ENCODE measurements around the gene CCDC148.
"Not testable (repeated sequence)": the region's sequence is repeated elsewhere in the genome, so short reads cannot be mapped to it uniquely, and the experiment has no call there.

The CCDC148 gene

GRCh38 chr2:158413581-158413980 is 43.0 kb downstream of the CCDC148 start:
- no peak for DNase-seq

GRCh38 chr2:158412206-158412605 is 44.3 kb downstream of the CCDC148 start:
- DNase-seq, result no peak

GRCh38 chr2:158411748-158412147 is 44.8 kb downstream of the CCDC148 start:
- no peak for DNase-seq

GRCh38 chr2:158410132-158410531 is 46.4 kb downstream of the CCDC148 start:
- no peak for DNase-seq

GRCh38 chr2:158407031-158407430 is 49.5 kb downstream of the CCDC148 start:
- DNase-seq, result no peak

GRCh38 chr2:158405341-158405740 is 51.2 kb downstream of the CCDC148 start:
- no peak for DNase-seq

GRCh38 chr2:158403237-158403636 is 53.3 kb downstream of the CCDC148 start:
- DNase-seq, result no peak

- no peak for DNase-seq
Observed at GRCh38 chr2:158402665-158403064, 53.9 kb downstream of the CCDC148 start.

GRCh38 chr2:158395166-158395565 is 61.4 kb downstream of the CCDC148 start:
- DNase-seq, result no peak

GRCh38 chr2:158394453-158394852 is 62.1 kb downstream of the CCDC148 start:
- DNase-seq, result no peak

GRCh38 chr2:158393886-158394285 is 62.7 kb downstream of the CCDC148 start:
- no peak for DNase-seq

GRCh38 chr2:158392687-158393086 is 63.9 kb downstream of the CCDC148 start:
- DNase-seq, result no peak

GRCh38 chr2:158391876-158392275 is 64.7 kb downstream of the CCDC148 start:
- no peak for DNase-seq

GRCh38 chr2:158391361-158391760 is 65.2 kb downstream of the CCDC148 start:
- no peak for DNase-seq

- no peak for DNase-seq
Observed at GRCh38 chr2:158388159-158388558, 68.4 kb downstream of the CCDC148 start.

GRCh38 chr2:158385646-158386045 is 70.9 kb downstream of the CCDC148 start:
- no peak for DNase-seq

GRCh38 chr2:158381978-158382377 is 74.6 kb downstream of the CCDC148 start:
- DNase-seq, result no peak

GRCh38 chr2:158381205-158381604 is 75.3 kb downstream of the CCDC148 start:
- DNase-seq, result no peak

GRCh38 chr2:158380746-158381145 is 75.8 kb downstream of the CCDC148 start:
- DNase-seq, result no peak

- no peak for DNase-seq
Observed at GRCh38 chr2:158378926-158379325, 77.6 kb downstream of the CCDC148 start.

GRCh38 chr2:158366342-158366741 is 90.2 kb downstream of the CCDC148 start:
- DNase-seq, result no peak

GRCh38 chr2:158359846-158360245 is 96.7 kb downstream of the CCDC148 start:
- DNase-seq, result no peak

- DNase-seq, result no peak
Observed at GRCh38 chr2:158357699-158358098, 98.9 kb downstream of the CCDC148 start.

GRCh38 chr2:158357122-158357521 is 99.4 kb downstream of the CCDC148 start:
- DNase-seq, result no peak

- DNase-seq, result not testable (repeated sequence)
Observed at GRCh38 chr2:158351466-158351816, 105.1 kb downstream of the CCDC148 start.

Measured in activated gamma-delta T cell (primary cell).